Measurements from ENCODE around the gene ANKRD27.
"Not testable (repeated sequence)": the region's sequence is repeated elsewhere in the genome, so short reads cannot be mapped to it uniquely, and the experiment has no call there.

The ANKRD27 gene

DNA sequence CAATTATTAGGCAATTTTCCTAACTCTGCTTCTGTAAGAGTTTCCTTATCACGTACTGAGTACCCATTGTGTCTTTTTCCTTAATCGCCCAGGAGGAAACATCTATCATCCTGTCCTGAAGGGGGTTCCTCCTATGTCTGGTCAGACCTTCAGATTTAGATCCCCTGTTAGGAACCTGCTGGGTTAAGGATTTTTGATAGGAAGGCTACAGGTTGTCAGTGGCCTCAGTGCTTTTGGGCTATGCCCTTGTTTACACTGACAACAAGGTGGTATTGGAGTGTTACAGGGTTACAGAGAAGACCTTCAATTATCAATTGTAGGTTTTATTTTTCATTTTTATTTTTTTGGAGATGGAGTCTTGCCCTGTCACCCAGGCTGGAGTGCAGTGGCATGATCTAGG lies 19.9 kb upstream of the ANKRD27 start:
- H3K27ac Mint-ChIP-seq; H3K27me3 Mint-ChIP-seq (ENCODE audit: low read depth); H3K9me3 Mint-ChIP-seq: not testable (repeated sequence)
- Mint-ChIP-seq H3K4me1 (ENCODE audit: low read depth) (peaks cover 51% of the 10 kb centered on the region), H3K36me3 (ENCODE audit: low read depth) (peaks cover 56% of the 10 kb centered on the region), H3K4me3 (peak overlapping the region; percentile 14)

DNA sequence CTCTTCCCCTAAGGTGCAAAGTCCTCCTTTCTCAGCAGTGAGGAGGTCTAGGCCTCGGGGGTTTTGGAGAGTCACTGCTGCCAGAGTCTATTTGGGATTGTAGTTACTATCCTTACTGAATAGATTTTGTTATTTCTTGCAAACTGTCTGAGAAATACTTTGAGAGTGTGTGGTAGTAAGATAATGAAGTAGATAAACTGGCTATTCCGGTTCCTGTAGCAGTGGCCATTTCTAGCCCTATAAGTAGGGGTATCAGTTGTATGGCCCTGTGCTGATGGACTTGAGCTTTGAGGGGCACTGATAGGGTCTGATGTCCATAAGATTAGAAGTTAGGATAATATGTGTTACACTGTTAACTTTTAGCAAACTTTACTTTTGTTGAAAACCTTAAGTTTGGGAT lies 19.3 kb upstream of the ANKRD27 start:
- peaks cover 51% of the 10 kb centered on the region for H3K36me3 Mint-ChIP-seq (ENCODE audit: low read depth)
- not testable (repeated sequence) for H3K27me3 Mint-ChIP-seq (ENCODE audit: low read depth); H3K27ac Mint-ChIP-seq; H3K9me3 Mint-ChIP-seq
- H3K4me1 Mint-ChIP-seq (ENCODE audit: low read depth), result peaks cover 51% of the 10 kb centered on the region
- peak overlapping the region; percentile 95 for H3K4me3 Mint-ChIP-seq

DNA sequence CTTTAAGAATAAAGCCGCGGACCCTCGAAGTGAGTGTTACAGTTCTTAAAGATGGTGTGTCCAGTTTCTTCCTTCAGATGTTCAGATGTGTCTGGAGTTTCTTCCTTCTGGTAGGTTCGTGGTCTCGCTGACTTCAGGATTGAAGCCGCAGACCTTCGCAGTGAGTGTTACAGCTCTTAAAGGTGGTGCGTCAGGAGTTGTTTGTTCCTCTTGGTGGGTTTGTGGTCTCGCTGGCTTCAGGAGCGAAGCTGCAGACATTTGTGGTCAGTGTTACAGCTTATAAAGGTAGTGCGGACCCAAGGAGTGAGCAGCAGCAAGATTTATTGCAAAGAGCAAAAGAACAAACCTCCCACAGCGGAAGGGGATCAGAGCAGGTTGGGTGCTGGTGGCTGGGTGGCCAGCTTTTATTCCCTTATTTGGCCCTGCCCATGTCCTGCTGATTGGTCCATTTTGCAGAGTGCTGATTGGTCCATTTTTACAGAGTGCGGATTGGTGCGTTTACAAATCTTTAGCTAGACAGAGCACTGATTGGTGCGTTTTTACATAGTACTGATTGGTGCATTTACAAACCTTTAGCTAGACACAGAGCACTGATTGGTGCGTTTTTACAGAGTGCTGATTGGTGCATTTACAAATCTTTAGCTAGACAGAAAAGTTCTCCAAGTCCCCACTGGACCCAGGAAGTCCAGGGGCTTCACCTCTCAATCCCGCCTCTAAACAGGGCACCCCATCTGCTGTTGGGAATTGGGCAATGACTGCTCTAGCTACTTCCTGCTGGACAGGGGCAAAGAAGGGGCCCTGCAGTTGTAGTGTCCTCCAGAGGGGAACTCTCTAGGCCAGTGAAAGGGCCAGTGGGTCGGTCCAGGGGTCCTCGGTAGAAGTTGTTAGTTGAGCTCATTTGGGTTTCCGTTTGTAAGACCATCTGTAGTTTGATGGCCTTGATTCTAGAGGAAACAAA lies 18.4 kb upstream of the ANKRD27 start:
- H3K9me3 Mint-ChIP-seq; H3K27me3 Mint-ChIP-seq (ENCODE audit: low read depth): not testable (repeated sequence)
- Mint-ChIP-seq H3K27ac (peak overlapping the region; percentile 92), H3K4me1 (ENCODE audit: low read depth) (peaks cover 51% of the 10 kb centered on the region), H3K4me3 (peak overlapping the region; percentile 95), H3K36me3 (ENCODE audit: low read depth) (peaks cover 44% of the 10 kb centered on the region)

DNA sequence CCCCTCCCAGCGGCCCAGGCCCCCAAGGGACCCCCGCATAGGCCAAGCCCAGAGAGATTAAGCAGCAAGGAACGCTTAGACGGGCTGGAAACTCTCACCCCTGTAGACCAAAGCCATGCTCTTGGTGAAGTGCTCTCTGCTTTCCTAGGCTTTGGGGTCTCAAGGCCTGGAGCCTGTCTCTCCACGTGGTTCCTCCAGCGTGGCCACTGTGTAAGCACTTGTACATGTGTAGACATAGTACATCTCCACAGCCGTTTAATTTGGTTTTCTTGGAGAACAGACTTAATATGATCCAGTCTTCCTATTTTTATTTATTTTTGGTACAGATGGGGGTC lies 17.7 kb upstream of the ANKRD27 start:
- peaks cover 5% of the 10 kb centered on the region for H3K9me3 Mint-ChIP-seq
- H3K4me1 Mint-ChIP-seq (ENCODE audit: low read depth), result peaks cover 48% of the 10 kb centered on the region
- peak overlapping the region; percentile 92 for H3K27ac Mint-ChIP-seq
- H3K27me3 Mint-ChIP-seq (ENCODE audit: low read depth), result no peaks in the 10 kb centered on the region
- peaks cover 37% of the 10 kb centered on the region for H3K36me3 Mint-ChIP-seq (ENCODE audit: low read depth)
- H3K4me3 Mint-ChIP-seq, result peak overlapping the region; percentile 95

DNA sequence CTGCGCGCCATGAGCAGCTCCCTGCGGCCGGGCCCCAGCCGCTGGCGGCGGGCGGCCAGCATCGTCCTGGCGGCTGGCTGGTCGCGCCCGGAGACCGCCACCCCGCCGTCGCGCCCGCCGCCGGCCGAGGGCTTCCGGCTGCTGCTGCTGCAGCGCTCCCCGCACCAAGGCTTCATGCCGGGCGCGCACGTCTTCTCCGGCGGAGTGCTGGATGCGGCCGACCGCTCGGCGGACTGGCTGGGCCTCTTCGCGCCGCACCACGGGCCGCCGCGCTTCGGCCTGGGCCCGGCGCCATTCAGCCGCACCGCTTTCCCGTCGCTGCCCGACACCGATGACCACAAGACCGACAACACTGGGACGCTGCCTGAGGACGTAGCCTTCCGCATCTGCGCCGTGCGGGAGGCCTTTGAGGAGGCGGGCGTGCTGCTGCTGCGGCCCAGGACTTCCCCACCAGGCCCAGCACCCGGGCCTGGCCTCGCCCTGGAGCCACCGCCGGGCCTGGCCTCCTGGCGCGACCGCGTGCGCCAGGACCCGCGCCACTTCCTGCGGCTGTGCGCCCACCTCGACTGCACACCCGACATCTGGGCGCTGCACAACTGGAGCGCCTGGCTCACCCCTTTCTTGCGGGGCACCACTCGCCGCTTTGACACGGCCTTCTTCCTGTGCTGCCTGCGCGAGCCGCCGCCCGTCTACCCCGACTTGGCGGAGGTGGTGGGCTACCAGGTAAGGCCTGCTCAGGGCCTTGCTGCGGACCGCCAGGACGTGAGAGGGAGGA lies 17.2 kb upstream of the ANKRD27 start:
- Mint-ChIP-seq H3K4me1 (ENCODE audit: low read depth) (peaks cover 44% of the 10 kb centered on the region), H3K27ac (peak overlapping the region; percentile 92), H3K36me3 (ENCODE audit: low read depth) (peaks cover 32% of the 10 kb centered on the region), H3K27me3 (ENCODE audit: low read depth) (no peaks in the 10 kb centered on the region), H3K4me3 (peak overlapping the region; percentile 95), H3K9me3 (peaks cover 5% of the 10 kb centered on the region)

DNA sequence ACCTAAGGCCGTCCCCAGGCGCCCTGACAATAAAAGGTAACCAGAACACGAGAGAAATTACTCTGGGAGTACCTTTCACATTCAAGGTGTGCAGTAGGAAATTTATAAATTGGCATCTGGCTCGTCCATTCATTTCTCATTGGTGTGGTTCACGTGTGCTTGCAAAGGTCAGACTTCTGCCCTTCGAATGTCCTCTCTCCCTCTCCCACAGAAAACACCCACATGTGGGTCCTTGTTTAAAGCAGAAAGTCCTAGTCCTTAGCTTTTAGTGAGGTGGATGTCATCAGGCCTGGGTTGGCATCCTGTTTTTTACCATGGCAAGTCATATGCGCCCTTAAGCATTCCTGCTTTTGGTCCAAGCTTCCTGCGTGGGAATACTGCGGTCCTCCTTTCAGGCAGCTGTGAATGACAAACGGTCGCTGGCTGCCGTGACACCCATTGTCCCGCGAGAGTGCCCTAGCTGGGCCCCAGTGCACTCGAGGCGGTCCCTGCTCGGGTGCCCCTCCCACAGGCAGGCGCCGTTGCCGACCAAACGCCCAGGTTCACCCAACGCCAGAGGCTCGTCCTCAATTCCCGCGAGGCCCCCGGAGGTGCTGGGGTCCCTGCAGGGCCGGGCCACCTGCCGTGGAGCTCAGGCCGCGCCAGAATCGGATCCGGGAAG lies 16.4 kb upstream of the ANKRD27 start, which contains the start of gene NUDT19:
Gene NUDT19, plus strand, starts transcription at position 531 of the 661 bp plus-strand sequence. CDS start 140 bp downstream, outside the sequence.
- Mint-ChIP-seq H3K4me1 (ENCODE audit: low read depth) (peaks cover 40% of the 10 kb centered on the region), H3K4me3 (peak within 1 kb of the TSS; percentile 95), H3K9me3 (peaks cover 5% of the 10 kb centered on the region), H3K27ac (peak within 1 kb of the TSS; percentile 92), H3K36me3 (ENCODE audit: low read depth) (peaks cover 30% of the 10 kb centered on the region), H3K27me3 (ENCODE audit: low read depth) (no peaks in the 10 kb centered on the region)

DNA sequence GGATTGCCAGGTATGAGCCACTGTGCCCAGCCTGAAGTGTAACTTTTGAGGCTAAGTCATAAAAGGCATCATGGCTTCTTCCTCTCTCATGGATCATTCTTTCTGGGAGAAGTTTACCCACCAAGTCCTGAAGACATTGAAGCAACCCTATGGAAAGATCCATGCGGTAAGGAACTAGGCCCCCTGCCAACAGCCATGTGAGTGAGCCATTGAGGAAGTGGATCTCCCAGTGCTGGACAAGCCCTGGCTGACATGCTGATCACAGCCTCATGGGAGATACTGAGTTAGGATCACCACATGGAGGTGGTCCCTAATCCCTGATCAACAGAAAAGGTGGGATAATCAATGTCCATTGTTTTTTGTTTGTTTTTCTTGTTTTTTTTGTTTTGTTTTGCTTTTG lies 13.3 kb upstream of the ANKRD27 start:
- H3K4me3 Mint-ChIP-seq, result no peak overlapping the region
- no peaks in the 10 kb centered on the region for H3K27me3 Mint-ChIP-seq (ENCODE audit: low read depth)
- H3K36me3 Mint-ChIP-seq (ENCODE audit: low read depth), result peaks cover 10% of the 10 kb centered on the region
- peaks cover 15% of the 10 kb centered on the region for H3K4me1 Mint-ChIP-seq (ENCODE audit: low read depth)
- H3K27ac Mint-ChIP-seq, result no peak overlapping the region
- H3K9me3 Mint-ChIP-seq, result peaks cover 4% of the 10 kb centered on the region

DNA sequence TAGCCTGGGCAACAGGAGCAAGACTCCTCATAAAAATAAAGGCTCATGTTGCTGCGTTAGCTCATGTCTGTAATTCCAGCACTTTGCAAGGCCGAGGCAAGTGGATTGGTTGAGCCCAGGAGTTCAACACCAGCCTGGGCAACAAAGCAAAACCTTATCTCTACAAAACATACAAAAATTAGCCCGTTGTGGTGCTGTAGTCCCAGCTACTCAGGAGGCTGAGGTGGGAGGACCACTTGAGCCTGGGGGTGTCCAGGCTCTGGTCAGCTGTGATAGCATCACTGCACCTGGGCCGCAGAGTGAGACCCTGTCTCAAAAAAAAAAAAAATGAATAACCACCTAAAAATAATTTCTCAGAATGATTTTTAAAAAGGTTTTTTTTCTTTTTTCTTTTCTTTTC lies 12.7 kb upstream of the ANKRD27 start:
- H3K36me3 Mint-ChIP-seq (ENCODE audit: low read depth), result peaks cover 3% of the 10 kb centered on the region
- H3K9me3 Mint-ChIP-seq, result no peaks in the 10 kb centered on the region
- no peak overlapping the region for H3K4me3 Mint-ChIP-seq
- no peaks in the 10 kb centered on the region for H3K27me3 Mint-ChIP-seq (ENCODE audit: low read depth)
- peaks cover 9% of the 10 kb centered on the region for H3K4me1 Mint-ChIP-seq (ENCODE audit: low read depth)
- no peak overlapping the region for H3K27ac Mint-ChIP-seq

DNA sequence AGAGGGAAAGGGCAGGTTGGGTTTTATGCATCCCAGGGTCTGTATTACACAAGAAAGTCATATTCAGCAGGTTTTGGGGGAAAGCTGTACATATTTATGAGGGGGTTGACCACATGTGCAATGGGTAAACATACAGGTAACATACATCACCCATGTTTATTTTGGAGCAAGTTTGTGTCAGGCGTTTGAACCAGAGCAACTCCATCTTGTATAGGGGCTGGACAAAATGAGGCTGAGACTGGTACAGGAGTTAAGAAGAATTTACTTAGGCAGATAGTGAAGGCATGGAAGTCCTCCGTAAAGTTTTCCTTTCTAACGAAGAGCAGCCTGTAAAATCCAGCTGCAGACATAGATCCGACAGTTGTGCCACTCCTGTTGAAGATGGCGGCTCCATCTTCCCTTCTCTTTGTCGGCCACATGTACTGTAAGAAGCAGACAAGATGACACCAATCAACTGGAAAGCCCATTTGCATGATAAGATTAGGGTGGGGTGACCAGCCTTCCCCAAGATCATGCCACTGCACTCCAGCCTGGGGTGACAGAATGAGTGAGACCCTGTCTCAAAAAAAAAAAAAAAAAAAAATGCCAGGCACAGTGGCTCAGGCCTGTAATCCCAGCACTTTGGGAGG lies 12.0 kb upstream of the ANKRD27 start:
- Mint-ChIP-seq H3K36me3 (ENCODE audit: low read depth) (peaks cover 3% of the 10 kb centered on the region), H3K9me3 (no peaks in the 10 kb centered on the region), H3K27me3 (ENCODE audit: low read depth) (peaks cover 4% of the 10 kb centered on the region), H3K27ac (no peak overlapping the region), H3K4me3 (no peak overlapping the region), H3K4me1 (ENCODE audit: low read depth) (peaks cover 9% of the 10 kb centered on the region)

DNA sequence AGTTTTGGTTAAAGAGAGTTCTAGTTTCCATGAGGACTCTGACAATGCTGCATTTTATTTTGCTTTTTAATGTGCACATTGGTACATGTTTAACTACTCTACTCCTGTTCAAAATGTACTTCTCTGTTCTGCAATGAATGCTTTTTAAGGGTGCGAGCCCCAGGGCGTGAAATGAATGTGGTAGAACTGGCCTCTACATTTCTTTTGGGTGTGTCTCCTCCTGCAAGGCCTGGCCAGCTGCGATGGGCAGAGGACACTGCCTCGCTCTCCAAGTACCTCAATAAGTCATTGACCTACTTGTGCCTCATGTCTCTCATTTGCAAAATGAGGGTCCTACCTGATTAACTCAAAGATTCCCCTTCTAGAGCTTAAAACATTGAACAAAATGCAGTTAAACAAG lies 7.3 kb upstream of the ANKRD27 start:
- H3K9me3 Mint-ChIP-seq, result no peaks in the 10 kb centered on the region
- peaks cover 34% of the 10 kb centered on the region for H3K27me3 Mint-ChIP-seq (ENCODE audit: low read depth)
- no peak overlapping the region for H3K4me3 Mint-ChIP-seq
- no peaks in the 10 kb centered on the region for H3K36me3 Mint-ChIP-seq (ENCODE audit: low read depth)
- peaks cover 1% of the 10 kb centered on the region for H3K4me1 Mint-ChIP-seq (ENCODE audit: low read depth)
- H3K27ac Mint-ChIP-seq, result no peak overlapping the region

DNA sequence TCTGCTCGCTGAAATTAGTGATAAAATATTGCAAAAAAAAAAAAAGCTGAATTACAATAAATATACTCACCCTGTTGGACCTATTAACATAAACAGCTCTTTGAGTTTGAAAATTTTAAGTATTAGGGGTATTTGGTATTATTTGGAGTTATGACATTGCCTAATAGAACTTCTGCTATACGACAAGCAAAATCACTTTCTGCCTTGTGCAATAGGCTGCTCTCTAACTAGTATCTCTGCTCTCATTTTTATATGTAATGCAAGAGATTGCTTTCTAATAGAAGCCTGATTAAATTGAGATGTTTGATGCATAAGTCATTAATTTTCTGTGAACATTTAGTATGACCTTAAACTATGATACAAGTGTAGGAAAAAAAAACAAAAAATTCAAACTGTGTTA lies 6.0 kb upstream of the ANKRD27 start:
- no peaks in the 10 kb centered on the region for H3K36me3 Mint-ChIP-seq (ENCODE audit: low read depth)
- peaks cover 39% of the 10 kb centered on the region for H3K27me3 Mint-ChIP-seq (ENCODE audit: low read depth)

DNA sequence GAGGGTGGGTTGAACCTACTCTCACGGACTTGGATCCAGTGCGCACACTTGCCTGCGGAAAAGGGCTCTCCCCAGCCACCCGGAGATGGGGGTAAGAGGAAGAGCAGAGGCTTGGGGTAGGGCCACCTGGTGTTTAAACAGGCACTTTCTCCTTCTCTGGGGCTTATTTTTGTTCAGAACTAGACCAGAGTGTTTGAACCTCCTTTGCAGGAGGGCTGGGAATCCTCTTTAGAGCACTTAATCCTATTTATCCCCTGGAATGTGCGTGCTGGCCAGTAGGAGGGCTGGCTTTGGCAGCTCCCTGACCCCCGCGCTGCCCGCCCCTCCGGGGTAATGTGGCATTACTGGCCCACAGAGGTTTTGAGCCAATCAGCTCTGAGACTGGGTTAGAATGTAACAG lies 2.7 kb upstream of the ANKRD27 start:
- peaks cover 15% of the 10 kb centered on the region for H3K4me1 Mint-ChIP-seq (ENCODE audit: low read depth)

More for the DNA sequence above, 6.0 kb upstream of the ANKRD27 start:
- H3K27ac Mint-ChIP-seq, result no peak overlapping the region
- peaks cover 4% of the 10 kb centered on the region for H3K4me1 Mint-ChIP-seq (ENCODE audit: low read depth)
- no peak overlapping the region for H3K4me3 Mint-ChIP-seq
- H3K9me3 Mint-ChIP-seq, result no peaks in the 10 kb centered on the region

DNA sequence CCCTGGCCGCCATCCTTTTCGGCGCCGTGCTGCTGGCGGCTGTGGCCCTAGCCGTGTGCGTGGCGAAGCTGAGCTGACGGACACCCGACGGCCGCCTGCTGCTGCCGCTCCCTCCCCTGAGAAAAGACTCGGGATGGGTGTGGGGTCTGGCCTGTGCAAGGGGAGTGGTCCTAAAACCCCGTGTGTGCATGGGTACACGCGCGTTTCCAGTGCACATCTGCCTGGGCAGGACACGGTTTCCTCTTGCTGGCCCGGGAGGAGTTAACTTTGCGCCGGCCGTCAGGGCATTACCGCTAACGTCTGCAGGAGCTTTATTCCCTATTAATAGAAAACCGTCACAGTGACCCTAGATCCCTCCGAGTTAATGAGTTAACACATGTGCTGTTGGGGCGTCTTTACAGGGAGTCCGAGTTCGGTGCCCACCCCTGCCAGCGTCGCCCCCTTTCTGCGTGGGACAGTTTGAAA lies 1.9 kb upstream of the ANKRD27 start:
- Mint-ChIP-seq H3K27me3 (ENCODE audit: low read depth) (peaks cover 47% of the 10 kb centered on the region), H3K9me3 (no peaks in the 10 kb centered on the region), H3K4me1 (ENCODE audit: low read depth) (peaks cover 17% of the 10 kb centered on the region), H3K27ac (no peak overlapping the region), H3K4me3 (peak overlapping the region; percentile 42), H3K36me3 (ENCODE audit: low read depth) (no peaks in the 10 kb centered on the region)

More for the DNA sequence above, 2.7 kb upstream of the ANKRD27 start:
- Mint-ChIP-seq H3K27ac (no peak overlapping the region), H3K36me3 (ENCODE audit: low read depth) (no peaks in the 10 kb centered on the region), H3K9me3 (no peaks in the 10 kb centered on the region), H3K4me3 (no peak overlapping the region), H3K27me3 (ENCODE audit: low read depth) (peaks cover 51% of the 10 kb centered on the region)

All from T-helper 1 cell treated with Interleukin-12 subunit alpha and Interleukin-12 subunit beta and Interleukin-4 antibody, amounts not matched to agents 30 μg/mL and 1 μg/mL, for 36 hours (primary cell).